Measurements from ENCODE around the gene ASTN2. TPM values are rescaled to one million over a fixed set of nuclear protein-coding genes. Genes with fewer than 3 reads are reported as not detected.
A peak's percentile ranks its signal among the peaks of the same experiment; 100 is the strongest.

The ASTN2 gene
- total RNA-seq, 1 experiment from 2014 or later = 7.4 TPM

GRCh38 chr9:117365438-117365837 is 49.4 kb downstream of the ASTN2 start:
- DNase-seq = no peak
- H3K4me3 ChIP-seq (ENCODE audit: insufficient read depth, low read depth, low read length) = no peak overlapping the region
- no peaks in the 10 kb centered on the region; the same call in 1 of the 2 replicates for H3K27me3 ChIP-seq (ENCODE audit: control insufficient read depth, insufficient read depth, low read length)
- H3K36me3 ChIP-seq (replicated peaks; ENCODE audit: control insufficient read depth, insufficient read depth, low read length) = no peaks in the 10 kb centered on the region

- H3K4me3 ChIP-seq (ENCODE audit: insufficient read depth, low read depth, low read length) = no peak overlapping the region
- H3K27me3 ChIP-seq (ENCODE audit: control insufficient read depth, insufficient read depth, low read length) = no peaks in the 10 kb centered on the region; the same call in 1 of the 2 replicates
- no peak for DNase-seq
- no peaks in the 10 kb centered on the region for H3K36me3 ChIP-seq (replicated peaks; ENCODE audit: control insufficient read depth, insufficient read depth, low read length)
These were observed 51.9 kb downstream of the ASTN2 start for GRCh38 chr9:117363006-117363405.

GRCh38 chr9:117359910-117360309 is 54.9 kb downstream of the ASTN2 start:
- Histone ChIP-seq H3K36me3 (replicated peaks; ENCODE audit: control insufficient read depth, insufficient read depth, low read length) (no peaks in the 10 kb centered on the region), H3K4me3 (ENCODE audit: insufficient read depth, low read depth, low read length) (no peak overlapping the region), H3K27me3 (ENCODE audit: control insufficient read depth, insufficient read depth, low read length) (no peaks in the 10 kb centered on the region; the same call in 1 of the 2 replicates)
- DNase-seq = no peak

- Histone ChIP-seq H3K27me3 (ENCODE audit: control insufficient read depth, insufficient read depth, low read length) (no peaks in the 10 kb centered on the region), H3K4me3 (ENCODE audit: insufficient read depth, low read depth, low read length) (no peak overlapping the region), H3K36me3 (replicated peaks; ENCODE audit: control insufficient read depth, insufficient read depth, low read length) (no peaks in the 10 kb centered on the region)
- no peak for DNase-seq
These were observed 59.3 kb downstream of the ASTN2 start for GRCh38 chr9:117355542-117355941.

- no peak overlapping the region for H3K4me3 ChIP-seq (ENCODE audit: insufficient read depth, low read depth, low read length)
These were observed 59.9 kb downstream of the ASTN2 start for GRCh38 chr9:117354997-117355396.

GRCh38 chr9:117354244-117354847 is 60.5 kb downstream of the ASTN2 start:
- Histone ChIP-seq H3K36me3 (replicated peaks; ENCODE audit: control insufficient read depth, insufficient read depth, low read length) (no peaks in the 10 kb centered on the region), H3K4me3 (ENCODE audit: insufficient read depth, low read depth, low read length) (no peak overlapping the region), H3K27me3 (ENCODE audit: control insufficient read depth, insufficient read depth, low read length) (no peaks in the 10 kb centered on the region)
- DNase-seq = peak; percentile 18

More at GRCh38 chr9:117354997-117355396, 59.9 kb downstream of the ASTN2 start:
- no peak for DNase-seq
- Histone ChIP-seq H3K27me3 (ENCODE audit: control insufficient read depth, insufficient read depth, low read length) (no peaks in the 10 kb centered on the region), H3K36me3 (replicated peaks; ENCODE audit: control insufficient read depth, insufficient read depth, low read length) (no peaks in the 10 kb centered on the region)

- no peak overlapping the region for H3K4me3 ChIP-seq (ENCODE audit: insufficient read depth, low read depth, low read length)
- H3K27me3 ChIP-seq (ENCODE audit: control insufficient read depth, insufficient read depth, low read length) = no peaks in the 10 kb centered on the region
- peak; percentile 5 for DNase-seq
- no peaks in the 10 kb centered on the region for H3K36me3 ChIP-seq (replicated peaks; ENCODE audit: control insufficient read depth, insufficient read depth, low read length)
These were observed 69.8 kb downstream of the ASTN2 start for GRCh38 chr9:117344892-117345660.

GRCh38 chr9:117343427-117343826 is 71.4 kb downstream of the ASTN2 start:
- Histone ChIP-seq H3K36me3 (replicated peaks; ENCODE audit: control insufficient read depth, insufficient read depth, low read length) (no peaks in the 10 kb centered on the region), H3K27me3 (ENCODE audit: control insufficient read depth, insufficient read depth, low read length) (no peaks in the 10 kb centered on the region), H3K4me3 (ENCODE audit: insufficient read depth, low read depth, low read length) (no peak overlapping the region)
- DNase-seq = no peak

GRCh38 chr9:117341151-117341550 is 73.7 kb downstream of the ASTN2 start:
- Histone ChIP-seq H3K36me3 (replicated peaks; ENCODE audit: control insufficient read depth, insufficient read depth, low read length) (no peaks in the 10 kb centered on the region), H3K4me3 (ENCODE audit: insufficient read depth, low read depth, low read length) (no peak overlapping the region), H3K27me3 (ENCODE audit: control insufficient read depth, insufficient read depth, low read length) (no peaks in the 10 kb centered on the region)
- DNase-seq = no peak

- Histone ChIP-seq H3K36me3 (replicated peaks; ENCODE audit: control insufficient read depth, insufficient read depth, low read length) (no peaks in the 10 kb centered on the region), H3K27me3 (ENCODE audit: control insufficient read depth, insufficient read depth, low read length) (no peaks in the 10 kb centered on the region), H3K4me3 (ENCODE audit: insufficient read depth, low read depth, low read length) (no peak overlapping the region)
- no peak for DNase-seq
These were observed 74.4 kb downstream of the ASTN2 start for GRCh38 chr9:117340422-117340821.

- no peak for DNase-seq
- Histone ChIP-seq H3K36me3 (replicated peaks; ENCODE audit: control insufficient read depth, insufficient read depth, low read length) (no peaks in the 10 kb centered on the region), H3K4me3 (ENCODE audit: insufficient read depth, low read depth, low read length) (no peak overlapping the region), H3K27me3 (ENCODE audit: control insufficient read depth, insufficient read depth, low read length) (no peaks in the 10 kb centered on the region)
These were observed 78.9 kb downstream of the ASTN2 start for GRCh38 chr9:117335837-117336433.

- DNase-seq = no peak
- Histone ChIP-seq H3K36me3 (replicated peaks; ENCODE audit: control insufficient read depth, insufficient read depth, low read length) (no peaks in the 10 kb centered on the region), H3K27me3 (ENCODE audit: control insufficient read depth, insufficient read depth, low read length) (no peaks in the 10 kb centered on the region), H3K4me3 (ENCODE audit: insufficient read depth, low read depth, low read length) (no peak overlapping the region)
These were observed 80.8 kb downstream of the ASTN2 start for GRCh38 chr9:117334101-117334500.

- DNase-seq = no peak
- H3K4me3 ChIP-seq (ENCODE audit: insufficient read depth, low read depth, low read length) = no peak overlapping the region
- H3K27me3 ChIP-seq (ENCODE audit: control insufficient read depth, insufficient read depth, low read length) = no peaks in the 10 kb centered on the region
- H3K36me3 ChIP-seq (replicated peaks; ENCODE audit: control insufficient read depth, insufficient read depth, low read length) = no peaks in the 10 kb centered on the region
These were observed 89.0 kb downstream of the ASTN2 start for GRCh38 chr9:117325831-117326230.

GRCh38 chr9:117325110-117325731 is 89.6 kb downstream of the ASTN2 start:
- Histone ChIP-seq H3K27me3 (ENCODE audit: control insufficient read depth, insufficient read depth, low read length) (no peaks in the 10 kb centered on the region), H3K36me3 (replicated peaks; ENCODE audit: control insufficient read depth, insufficient read depth, low read length) (no peaks in the 10 kb centered on the region), H3K4me3 (ENCODE audit: insufficient read depth, low read depth, low read length) (no peak overlapping the region)
- DNase-seq = no peak

- no peak overlapping the region for H3K4me3 ChIP-seq (ENCODE audit: insufficient read depth, low read depth, low read length)
- no peaks in the 10 kb centered on the region for H3K36me3 ChIP-seq (replicated peaks; ENCODE audit: control insufficient read depth, insufficient read depth, low read length)
- no peak for DNase-seq
- no peaks in the 10 kb centered on the region for H3K27me3 ChIP-seq (ENCODE audit: control insufficient read depth, insufficient read depth, low read length)
These were observed 91.5 kb downstream of the ASTN2 start for GRCh38 chr9:117323390-117323789.

Measured in H7 (cell line).